GM12865 (cell line): Measurements from ENCODE around the gene EIF3D.

Experiments
- DNase-seq: peaks from one replicate; pipeline ENCODE4 v3.0.0; 2010; ENCODE audit warnings: low read depth
- H3K4me3 ChIP-seq: 2 replicates; pipeline ENCODE4 v1.5.1; 2011; ENCODE audit warnings: mild to moderate bottlenecking, low read depth, low read length, control low read depth
- TF ChIP-seq, protein P1 (sequence below): IDR thresholded peaks from 2 replicates; pipeline ENCODE4 v1.5.1; 2011; ENCODE audit warnings: low read length, control low read depth, low read depth, inconsistent platforms; ENCODE audit not compliant: insufficient read depth; ENCODE audit errors: missing control alignments

EIF3D gene

GRCh38 chr22:36475341-36475740 lies 53.6 kb downstream of the EIF3D start:
- TF ChIP-seq, protein P1, sequence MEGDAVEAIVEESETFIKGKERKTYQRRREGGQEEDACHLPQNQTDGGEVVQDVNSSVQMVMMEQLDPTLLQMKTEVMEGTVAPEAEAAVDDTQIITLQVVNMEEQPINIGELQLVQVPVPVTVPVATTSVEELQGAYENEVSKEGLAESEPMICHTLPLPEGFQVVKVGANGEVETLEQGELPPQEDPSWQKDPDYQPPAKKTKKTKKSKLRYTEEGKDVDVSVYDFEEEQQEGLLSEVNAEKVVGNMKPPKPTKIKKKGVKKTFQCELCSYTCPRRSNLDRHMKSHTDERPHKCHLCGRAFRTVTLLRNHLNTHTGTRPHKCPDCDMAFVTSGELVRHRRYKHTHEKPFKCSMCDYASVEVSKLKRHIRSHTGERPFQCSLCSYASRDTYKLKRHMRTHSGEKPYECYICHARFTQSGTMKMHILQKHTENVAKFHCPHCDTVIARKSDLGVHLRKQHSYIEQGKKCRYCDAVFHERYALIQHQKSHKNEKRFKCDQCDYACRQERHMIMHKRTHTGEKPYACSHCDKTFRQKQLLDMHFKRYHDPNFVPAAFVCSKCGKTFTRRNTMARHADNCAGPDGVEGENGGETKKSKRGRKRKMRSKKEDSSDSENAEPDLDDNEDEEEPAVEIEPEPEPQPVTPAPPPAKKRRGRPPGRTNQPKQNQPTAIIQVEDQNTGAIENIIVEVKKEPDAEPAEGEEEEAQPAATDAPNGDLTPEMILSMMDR: no peak

GRCh38 chr22:36472689-36473088 lies 56.3 kb downstream of the EIF3D start:
- no peak overlapping the region for H3K4me3 ChIP-seq
- DNase-seq: no peak
- TF ChIP-seq, protein P1: no peak

More at GRCh38 chr22:36475341-36475740, 53.6 kb downstream of the EIF3D start:
- no peak overlapping the region for H3K4me3 ChIP-seq
- no peak for DNase-seq

DNA sequence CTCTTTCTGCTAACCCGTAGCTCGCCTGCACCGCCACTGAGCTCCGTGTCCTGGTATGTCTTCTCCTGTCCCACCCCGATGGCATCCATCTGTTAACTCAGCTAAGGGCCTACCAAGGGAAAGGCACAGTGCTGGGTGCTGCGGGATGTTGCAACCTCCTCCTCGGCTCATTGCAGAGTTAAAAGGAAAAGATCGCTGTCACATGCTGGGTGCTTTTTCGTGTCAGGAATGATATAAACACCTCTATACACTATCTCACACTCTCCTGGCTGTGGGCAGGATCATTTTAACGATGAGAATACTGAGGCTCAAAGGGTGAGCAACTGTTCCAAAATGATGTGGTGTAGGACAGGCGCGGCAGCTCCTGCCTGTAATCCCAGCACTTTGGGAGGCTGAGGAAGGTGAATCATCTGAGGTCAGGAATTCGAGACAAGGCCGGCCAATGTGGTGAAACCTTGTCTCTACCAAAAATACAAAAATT lies 57.6 kb downstream of the EIF3D start:
- no peak overlapping the region for H3K4me3 ChIP-seq
- DNase-seq: no peak
- TF ChIP-seq, protein P1: no peak

GRCh38 chr22:36470994-36471331 lies 58.0 kb downstream of the EIF3D start:
- H3K4me3 ChIP-seq: no peak overlapping the region
- DNase-seq: no peak
- TF ChIP-seq, protein P1: no peak

DNA sequence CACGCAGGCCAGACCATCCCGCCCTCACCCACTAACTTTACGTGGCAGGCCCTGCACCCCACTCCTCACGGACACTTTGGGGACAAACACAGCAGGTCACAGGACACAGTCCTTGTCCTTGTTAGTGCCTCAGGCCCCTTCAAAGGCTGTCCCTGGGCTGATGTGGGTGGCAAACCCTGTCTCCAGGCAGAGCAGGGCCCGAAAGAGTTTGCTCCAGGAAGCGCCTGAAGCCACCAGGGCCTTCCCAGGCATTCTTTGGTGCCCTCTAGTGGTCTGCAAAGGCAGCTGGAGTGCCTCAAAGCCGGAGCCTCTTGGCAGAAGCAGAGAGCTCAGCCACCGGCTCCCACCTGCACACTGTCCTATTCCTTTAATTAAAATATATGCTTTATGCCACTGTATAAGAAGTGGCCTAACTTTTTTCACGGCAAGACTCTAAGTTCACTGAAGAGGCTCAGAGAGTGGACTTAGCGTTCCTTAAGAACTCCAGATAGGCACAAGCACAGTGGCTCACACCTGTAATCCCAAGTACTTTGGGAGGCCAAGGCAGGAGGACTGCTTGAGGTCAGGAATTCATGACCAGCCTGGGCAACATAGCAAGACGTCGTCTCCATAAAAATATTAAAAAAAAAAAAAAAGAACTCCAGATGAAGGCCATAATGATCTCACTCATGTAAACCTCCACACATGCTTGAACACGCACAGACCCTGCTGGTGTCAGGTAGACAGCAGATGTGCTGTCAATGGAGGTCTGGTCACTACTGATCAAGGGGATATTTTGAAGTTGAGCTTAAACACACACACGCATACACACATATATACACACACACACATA lies 58.6 kb downstream of the EIF3D start:
- peak; percentile 89 for DNase-seq

DNA sequence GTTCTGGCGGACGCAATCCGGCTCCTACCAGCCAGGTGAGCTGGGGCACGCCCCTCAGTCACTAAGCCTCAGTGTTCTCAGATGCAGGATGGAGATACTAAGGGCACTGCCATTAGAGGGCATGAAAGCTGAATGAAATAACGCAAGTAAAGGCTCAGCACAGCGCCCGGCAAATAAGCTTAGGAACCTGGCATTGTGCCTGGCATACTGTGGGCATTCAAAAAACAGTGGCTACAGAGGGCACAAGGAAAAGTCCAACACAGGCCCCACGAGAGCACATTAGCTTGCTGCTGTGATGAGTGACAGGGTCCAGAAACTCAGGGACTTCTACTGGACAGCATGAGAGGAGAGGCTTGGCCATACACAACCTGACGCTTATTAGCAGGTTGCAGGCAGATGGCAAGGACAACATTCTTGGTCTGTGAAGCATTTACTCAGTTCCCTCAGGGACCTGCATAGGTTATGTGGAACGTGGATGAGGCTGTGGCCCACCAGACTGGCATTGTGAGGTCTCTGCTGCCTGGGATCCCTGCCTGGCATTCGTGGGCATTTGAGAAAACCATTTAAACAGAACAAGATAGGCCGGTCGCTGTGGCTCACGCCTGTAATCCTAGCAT lies 59.8 kb downstream of the EIF3D start:
- TF ChIP-seq, protein P1: no peak
- H3K4me3 ChIP-seq: no peak overlapping the region
- DNase-seq: no peak

More for the DNA sequence above, 58.6 kb downstream of the EIF3D start:
- TF ChIP-seq, protein P1: peak; percentile 97
- no peak overlapping the region for H3K4me3 ChIP-seq

GRCh38 chr22:36467946-36468345 lies 61.0 kb downstream of the EIF3D start:
- no peak overlapping the region for H3K4me3 ChIP-seq
- no peak for DNase-seq
- TF ChIP-seq, protein P1: no peak
